ENCODE data around the gene EMILIN2.

GRCh38 chr18:2920546-2921343 lies 73.9 kb downstream of the EMILIN2 start:
- TF ChIP-seq POLR2AphosphoS5 (IDR thresholded peaks at IDR 0.05) (no peak), POLR2A (IDR thresholded peaks at IDR 0.05) (no peak), CTCF (IDR thresholded peaks at IDR 0.05) (no peak), EP300 (IDR thresholded peaks at IDR 0.05) (no peak)
